Thyroid gland (tissue), 4 donors: Measurements from ENCODE around the gene TMED7. TPM values are rescaled to one million over a fixed set of nuclear protein-coding genes. Genes with fewer than 3 reads are reported as not detected.
"Not testable (repeated sequence)": the region's sequence is repeated elsewhere in the genome, so short reads cannot be mapped to it uniquely, and the experiment has no call there.

Source experiments
- DNase-seq, 2 donors: peaks; one replicate each; pipeline ENCODE4 v3.0.0-alpha.2; 2019
- H3K27ac ChIP-seq, 3 donors: fragments of 200-600 bp; sonication (generic); 1 replicate in 2 of 3; 2 replicates in 1 of 3; pipeline ENCODE4 v1.5.1; 2016 to 2019; ENCODE audit warnings: mild to moderate bottlenecking in 1 of 3, moderate library complexity in 1 of 3
- H3K27me3 ChIP-seq: fragments of 200-600 bp; sonication (generic); one replicate; pipeline ENCODE4 v1.5.1; 2019
- H3K36me3 ChIP-seq, 2 donors: fragments of 200-600 bp; sonication (generic); one replicate each; pipeline ENCODE4 v1.5.1; 2016 to 2019
- H3K4me1 ChIP-seq, 2 donors: fragments of 200-600 bp; sonication (generic); one replicate each; pipeline ENCODE4 v1.5.1; 2017 to 2019
- H3K4me3 ChIP-seq, 3 donors: fragments of 200-600 bp; sonication (generic); replicated peaks in 1 of 3; 1 replicate in 2 of 3; 2 replicates in 1 of 3; pipeline ENCODE4 v1.5.1; 2016; ENCODE audit warnings: mild to moderate bottlenecking in 1 of 3
- H3K9me3 ChIP-seq: fragments of 200-600 bp; sonication (generic); one replicate; pipeline ENCODE4 v1.5.1; 2017
- POLR2A ChIP-seq, 2 donors: fragments of 450-650 bp; IDR thresholded peaks; one replicate each; pipeline ENCODE4 v1.6.1; 2017; ENCODE audit warnings: antibody characterized with exemption in 2 of 2, mild to moderate bottlenecking in 2 of 2, moderate library complexity in 1 of 2
- WGBS, 2 donors: methylation state at CpG; one replicate each; pipeline ENCODE4 v1.1.5; 2017; 5-methylcytosine and 5-hydroxymethylcytosine counted together
- intact Hi-C: fragments of 100-400 bp; cut with DNase I; formaldehyde crosslinking; loops from one replicate; pipeline ENCODE4 v1.15.1; 2023
- total RNA-seq, 4 donors: library from RNA; depleted of rRNA; stranded (reverse); fragments of >200 nt; gene quantifications; one replicate each; pipeline ENCODE4 v1.2.3, GENCODE V29; 2016
- TF ChIP-seq, protein P1 (sequence below), 6 experiments: fragments of 200-600 bp in 3 of 6; fragments of 450-650 bp in 3 of 6; sonication (generic) in 3 of 6; IDR thresholded peaks; one replicate each; pipeline ENCODE4 v1.5.1; 2016 to 2019; ENCODE audit warnings: antibody characterized with exemption in 6 of 6, mild to moderate bottlenecking in 2 of 6, inconsistent platforms in 1 of 6, moderate library complexity in 1 of 6

TMED7 gene
- total RNA-seq, 4 donors from 2014 or later, result 137 to 198 (median 168) TPM

GRCh38 chr5:115655994-115656393 is 30.2 kb upstream of the TMED7 start:
- 83 to 88% methylated on average over 1 of the region's 1 CpG for WGBS, 2 donors
- DNase-seq, result no peak
- no peak for TF ChIP-seq POLR2A (IDR thresholded peaks at IDR 0.05)
- TF ChIP-seq, protein P1, sequence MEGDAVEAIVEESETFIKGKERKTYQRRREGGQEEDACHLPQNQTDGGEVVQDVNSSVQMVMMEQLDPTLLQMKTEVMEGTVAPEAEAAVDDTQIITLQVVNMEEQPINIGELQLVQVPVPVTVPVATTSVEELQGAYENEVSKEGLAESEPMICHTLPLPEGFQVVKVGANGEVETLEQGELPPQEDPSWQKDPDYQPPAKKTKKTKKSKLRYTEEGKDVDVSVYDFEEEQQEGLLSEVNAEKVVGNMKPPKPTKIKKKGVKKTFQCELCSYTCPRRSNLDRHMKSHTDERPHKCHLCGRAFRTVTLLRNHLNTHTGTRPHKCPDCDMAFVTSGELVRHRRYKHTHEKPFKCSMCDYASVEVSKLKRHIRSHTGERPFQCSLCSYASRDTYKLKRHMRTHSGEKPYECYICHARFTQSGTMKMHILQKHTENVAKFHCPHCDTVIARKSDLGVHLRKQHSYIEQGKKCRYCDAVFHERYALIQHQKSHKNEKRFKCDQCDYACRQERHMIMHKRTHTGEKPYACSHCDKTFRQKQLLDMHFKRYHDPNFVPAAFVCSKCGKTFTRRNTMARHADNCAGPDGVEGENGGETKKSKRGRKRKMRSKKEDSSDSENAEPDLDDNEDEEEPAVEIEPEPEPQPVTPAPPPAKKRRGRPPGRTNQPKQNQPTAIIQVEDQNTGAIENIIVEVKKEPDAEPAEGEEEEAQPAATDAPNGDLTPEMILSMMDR (IDR thresholded peaks at IDR 0.05), result no peak
- intact Hi-C loops, result no loop called here
- Histone ChIP-seq H3K27ac (no peak overlapping the region), H3K27me3 (no peaks in the 10 kb centered on the region), H3K4me3 (no peak overlapping the region), H3K36me3 (no peaks in the 10 kb centered on the region), H3K4me1 (peaks cover 0 to 4% of the 10 kb centered on the region in 2 donors), H3K9me3 (no peaks in the 10 kb centered on the region)

GRCh38 chr5:115649541-115649940 is 23.7 kb upstream of the TMED7 start:
- DNase-seq, result no peak
- no peaks in the 10 kb centered on the region for H3K9me3 ChIP-seq
- no peak overlapping the region for H3K4me3 ChIP-seq
- H3K4me1 ChIP-seq, result no peaks in the 10 kb centered on the region
- no peaks in the 10 kb centered on the region for H3K36me3 ChIP-seq
- WGBS, 2 donors, result 96 to 97% methylated on average over 1 of the region's 1 CpG
- intact Hi-C loops, result no loop called here
- no peaks in the 10 kb centered on the region for H3K27me3 ChIP-seq
- TF ChIP-seq, protein P1 (IDR thresholded peaks at IDR 0.05), result no peak
- no peak for TF ChIP-seq POLR2A (IDR thresholded peaks at IDR 0.05)
- H3K27ac ChIP-seq, result no peak overlapping the region

DNA sequence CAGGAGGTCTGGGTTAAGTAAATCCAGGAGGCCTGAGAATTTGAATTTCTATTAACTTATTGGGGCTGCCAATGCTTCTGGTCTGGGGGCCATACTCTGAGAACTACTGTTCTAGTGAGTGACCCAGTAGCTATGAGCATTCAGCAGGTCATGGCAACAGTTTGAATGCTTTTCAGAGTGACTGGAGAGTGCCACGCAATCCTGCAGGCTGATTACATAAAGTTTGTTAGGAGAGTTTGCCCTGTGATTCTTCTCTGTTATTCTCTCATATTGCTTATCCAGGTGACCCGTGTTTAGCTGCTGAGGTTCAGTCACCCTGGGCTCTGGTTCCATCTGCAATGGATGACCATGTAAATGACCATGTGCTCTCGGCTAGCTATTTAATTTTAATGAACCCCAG is 22.2 kb upstream of the TMED7 start:
- H3K4me1 ChIP-seq, result no peaks in the 10 kb centered on the region
- H3K27me3 ChIP-seq, result no peaks in the 10 kb centered on the region
- 51 to 73% methylated on average over 3 of the region's 3 CpGs for WGBS, 2 donors
- TF ChIP-seq, protein P1 (IDR thresholded peaks at IDR 0.05), result no peak
- no peak for TF ChIP-seq POLR2A (IDR thresholded peaks at IDR 0.05)
- no peak overlapping the region for H3K4me3 ChIP-seq
- no peaks in the 10 kb centered on the region for H3K9me3 ChIP-seq
- H3K36me3 ChIP-seq, result no peaks in the 10 kb centered on the region
- intact Hi-C loops, result no loop called here
- no peak overlapping the region for H3K27ac ChIP-seq
- DNase-seq, result no peak

DNA sequence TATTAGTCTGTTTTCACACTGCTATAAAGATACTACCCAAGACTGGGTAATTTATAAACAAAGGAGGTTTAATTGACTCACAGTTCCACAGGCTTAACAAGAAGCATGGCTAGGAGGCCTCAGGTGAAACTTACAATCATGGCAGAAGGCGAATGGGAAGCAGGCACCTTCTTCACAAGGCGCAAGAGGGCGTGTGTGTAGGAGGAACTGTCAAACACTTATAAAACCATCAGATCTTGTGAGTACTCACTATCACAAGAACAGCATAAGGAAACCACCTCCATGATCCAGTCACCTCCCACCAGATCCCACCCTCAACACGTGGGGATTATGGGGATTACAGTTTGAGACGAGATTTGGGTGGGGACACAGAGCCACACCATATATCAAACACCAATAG is 19.6 kb upstream of the TMED7 start:
- intact Hi-C loops, H3K4me3 ChIP-seq, H3K9me3 ChIP-seq, H3K36me3 ChIP-seq, H3K27ac ChIP-seq, DNase-seq, H3K27me3 ChIP-seq, H3K4me1 ChIP-seq: not testable (repeated sequence)
- WGBS, 2 donors, result 89 to 91% methylated on average over 5 of the region's 5 CpGs

DNA sequence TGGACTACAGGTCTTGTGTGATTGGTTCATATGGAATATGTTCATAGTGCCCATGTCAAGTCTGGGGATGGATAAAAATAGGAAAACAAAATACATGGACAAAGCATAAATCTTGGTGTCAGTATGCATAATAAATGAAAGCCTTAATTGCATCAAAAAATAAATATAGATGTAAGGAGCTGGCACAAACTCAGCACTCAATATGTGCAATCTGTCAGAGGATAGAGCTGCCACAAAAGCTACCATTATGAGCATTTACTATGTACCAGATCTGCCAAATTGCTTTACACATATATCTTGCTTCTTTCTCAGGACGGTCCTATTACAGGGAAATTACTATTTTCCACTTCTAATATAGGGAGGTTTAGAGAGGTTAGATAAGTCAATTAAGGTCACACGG is 18.2 kb upstream of the TMED7 start:
- no peak for TF ChIP-seq POLR2A (IDR thresholded peaks at IDR 0.05)
- TF ChIP-seq, protein P1 (IDR thresholded peaks at IDR 0.05), result no peak
- Histone ChIP-seq H3K4me3 (no peak overlapping the region), H3K36me3 (no peaks in the 10 kb centered on the region), H3K27me3 (no peaks in the 10 kb centered on the region), H3K27ac (no peak overlapping the region), H3K9me3 (no peaks in the 10 kb centered on the region), H3K4me1 (no peaks in the 10 kb centered on the region)
- 80 to 91% methylated on average over 2 of the region's 2 CpGs for WGBS, 2 donors
- DNase-seq, result no peak
- intact Hi-C loops, result no loop called here

GRCh38 chr5:115641948-115642347 is 16.1 kb upstream of the TMED7 start:
- H3K27me3 ChIP-seq, result no peaks in the 10 kb centered on the region
- H3K4me3 ChIP-seq, result no peak overlapping the region
- H3K4me1 ChIP-seq, result no peaks in the 10 kb centered on the region
- no peak for DNase-seq
- no peak overlapping the region for H3K27ac ChIP-seq
- WGBS, 2 donors, result 63 to 78% methylated on average over 1 of the region's 1 CpG
- H3K9me3 ChIP-seq, result no peaks in the 10 kb centered on the region
- TF ChIP-seq POLR2A (IDR thresholded peaks at IDR 0.05), result no peak
- no peaks in the 10 kb centered on the region for H3K36me3 ChIP-seq
- intact Hi-C loops, result no loop called here
